ENCODE data around the gene GUCY1A1. TPM values are rescaled to one million over a fixed set of nuclear protein-coding genes. Genes with fewer than 3 reads are reported as not detected.

Gene GUCY1A1
- total and polyA plus RNA-seq, 12 donors, result 6.7 to 101 (median 60.2) TPM

GRCh38 chr4:155673453-155673979 lies 6.9 kb downstream of the GUCY1A1 start:
- intact Hi-C loops (cut with DNase I), result loop anchor here in 3 of 10 donors (5.0 to 10.0 kb wide), 3 partner anchors 91 to 161 kb away; no protein-coding TSS in a partner anchor
- ATAC-seq, result peak in 1 of 8 donors; percentile 24
- Histone ChIP-seq H3K4me3 (peak overlapping the region in 2 of 10 donors; percentile 0 to 2), H3K4me1 (peaks cover 0 to 94% (median 45%) of the 10 kb centered on the region in 9 donors), H3K27me3 (peaks cover 0 to 8% (median 0%) of the 10 kb centered on the region in 7 donors), H3K36me3 (peaks cover 0 to 9% (median 0%) of the 10 kb centered on the region in 9 donors), H3K9me3 (no peaks in the 10 kb centered on the region), H3K27ac (peak overlapping the region in 6 of 10 donors; percentile 0 to 95 (median 8))
- 74 to 86% methylated on average over 3 of the region's 3 CpGs for WGBS, 2 donors
- TF ChIP-seq CTCF (IDR thresholded peaks at IDR 0.05), result no peak
- no peak for DNase-seq

DNA sequence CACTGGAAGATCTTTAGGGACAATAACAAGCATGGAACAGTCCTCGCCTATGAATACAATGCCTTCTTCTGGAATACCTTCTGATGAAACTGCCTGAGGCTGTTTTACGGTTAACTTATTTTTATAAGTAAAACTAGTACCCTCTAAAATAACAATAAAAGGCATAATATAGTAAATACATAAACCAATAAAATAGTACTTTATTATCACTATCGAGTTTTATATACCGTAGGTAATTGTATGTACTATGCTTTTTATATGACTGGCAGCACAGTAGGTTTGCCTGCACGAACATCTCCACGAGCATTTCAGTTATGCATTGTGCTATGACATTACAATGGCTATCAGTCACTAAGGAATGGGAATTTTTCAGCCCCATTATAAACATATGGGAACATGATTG lies 8.0 kb downstream of the GUCY1A1 start:
- peaks cover 0 to 99% (median 52%) of the 10 kb centered on the region in 9 donors for H3K4me1 ChIP-seq
- ATAC-seq (no peak), DNase-seq (no peak)
- WGBS, 2 donors, result 66 to 71% methylated on average over 6 of the region's 6 CpGs
- peaks cover 0 to 9% (median 0%) of the 10 kb centered on the region in 9 donors for H3K36me3 ChIP-seq
- intact Hi-C loops (cut with DNase I), result loop anchor here in 4 of 10 donors (5.0 to 10.0 kb wide), 5 partner anchors 90 to 242 kb away; no protein-coding TSS in a partner anchor
- H3K27me3 ChIP-seq, result no peaks in the 10 kb centered on the region
- H3K27ac ChIP-seq, result peak overlapping the region in 2 of 10 donors; percentile 38 to 66
- no peak for TF ChIP-seq CTCF (IDR thresholded peaks at IDR 0.05)
- no peaks in the 10 kb centered on the region for H3K9me3 ChIP-seq
- no peak overlapping the region for H3K4me3 ChIP-seq

- Histone ChIP-seq H3K27ac (peak overlapping the region in 9 of 10 donors; percentile 37 to 68 (median 55)), H3K4me1 (peaks cover 0 to 87% (median 52%) of the 10 kb centered on the region in 9 donors), H3K27me3 (no peaks in the 10 kb centered on the region), H3K4me3 (peak overlapping the region in 5 of 10 donors; percentile 2 to 26 (median 16)), H3K9me3 (no peaks in the 10 kb centered on the region), H3K36me3 (peaks cover 0 to 3% (median 0%) of the 10 kb centered on the region in 9 donors)
- DNase-seq, result no peak
- WGBS, 2 donors, result 11 to 12% methylated on average over 2 of the region's 2 CpGs
- intact Hi-C loops (cut with DNase I), result loop anchor here in 3 of 10 donors (5.0 to 10.0 kb wide), 4 partner anchors 89 to 244 kb away; no protein-coding TSS in a partner anchor
- TF ChIP-seq CTCF (IDR thresholded peaks at IDR 0.05), result no peak
- peak in 7 of 8 donors; percentile 14 to 64 (median 37) for ATAC-seq
Measured at GRCh38 chr4:155675709-155676429, 9.2 kb downstream of the GUCY1A1 start.

DNA sequence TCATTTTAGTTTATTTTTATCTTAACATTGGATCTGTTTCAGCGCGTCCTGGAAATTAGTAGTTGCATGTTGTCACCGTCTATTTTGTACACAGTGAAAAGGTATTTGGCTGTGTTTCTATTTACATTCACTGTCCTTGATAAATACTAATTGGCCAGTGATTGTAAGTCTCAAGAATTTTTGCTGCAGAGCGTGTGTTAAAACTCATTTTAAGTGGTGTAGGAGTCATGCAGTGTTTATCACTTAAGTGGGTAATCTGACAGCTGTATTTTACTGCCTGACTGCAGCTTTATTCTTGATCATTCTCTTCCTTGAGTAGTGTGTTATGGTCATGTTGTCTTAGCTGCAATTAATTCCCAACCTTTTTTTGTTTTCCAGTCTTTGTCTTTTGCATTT lies 9.8 kb downstream of the GUCY1A1 start:
- intact Hi-C loops (cut with DNase I), result loop anchor here in 3 of 10 donors (5.0 to 10.0 kb wide), 4 partner anchors 88 to 244 kb away; no protein-coding TSS in a partner anchor
- TF ChIP-seq CTCF (IDR thresholded peaks at IDR 0.05), result no peak
- WGBS, 2 donors, result 14 to 17% methylated on average over 4 of the region's 4 CpGs
- H3K4me3 ChIP-seq, result peak overlapping the region in 5 of 10 donors; percentile 8 to 26 (median 16)
- H3K9me3 ChIP-seq, result no peaks in the 10 kb centered on the region
- no peaks in the 10 kb centered on the region for H3K36me3 ChIP-seq
- ATAC-seq, result peak in 6 of 8 donors; percentile 18 to 59 (median 48)
- DNase-seq, result no peak
- no peaks in the 10 kb centered on the region for H3K27me3 ChIP-seq
- H3K4me1 ChIP-seq, result peaks cover 0 to 86% (median 48%) of the 10 kb centered on the region in 9 donors
- H3K27ac ChIP-seq, result peak overlapping the region in 9 of 10 donors; percentile 37 to 68 (median 55)
